ENCODE measurements around the gene TRIM69. TPM values are rescaled to one million over a fixed set of nuclear protein-coding genes. Genes with fewer than 3 reads are reported as not detected.
A peak's percentile ranks its signal among the peaks of the same experiment; 100 is the strongest.

Gene TRIM69
- total and polyA plus RNA-seq, 9 donors: 7.0 to 51.4 (median 19.7) TPM

DNA sequence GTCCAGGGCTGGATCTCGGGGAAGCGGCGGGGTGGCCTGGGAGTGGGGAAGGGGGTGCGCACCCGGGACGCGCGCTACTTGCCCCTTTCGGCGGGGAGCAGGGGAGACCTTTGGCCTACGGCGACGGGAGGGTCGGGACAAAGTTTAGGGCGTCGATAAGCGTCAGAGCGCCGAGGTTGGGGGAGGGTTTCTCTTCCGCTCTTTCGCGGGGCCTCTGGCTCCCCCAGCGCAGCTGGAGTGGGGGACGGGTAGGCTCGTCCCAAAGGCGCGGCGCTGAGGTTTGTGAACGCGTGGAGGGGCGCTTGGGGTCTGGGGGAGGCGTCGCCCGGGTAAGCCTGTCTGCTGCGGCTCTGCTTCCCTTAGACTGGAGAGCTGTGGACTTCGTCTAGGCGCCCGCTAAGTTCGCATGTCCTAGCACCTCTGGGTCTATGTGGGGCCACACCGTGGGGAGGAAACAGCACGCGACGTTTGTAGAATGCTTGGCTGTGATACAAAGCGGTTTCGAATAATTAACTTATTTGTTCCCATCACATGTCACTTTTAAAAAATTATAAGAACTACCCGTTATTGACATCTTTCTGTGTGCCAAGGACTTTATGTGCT is 24.5 kb upstream of the TRIM69 start:
- no peaks in the 10 kb centered on the region for H3K27me3 ChIP-seq
- no peaks in the 10 kb centered on the region for H3K9me3 ChIP-seq
- H3K27ac ChIP-seq: peak overlapping the region; percentile 92 to 95
- TF ChIP-seq POLR2A (IDR thresholded peaks at IDR 0.05): no peak
- TF ChIP-seq EP300 (IDR thresholded peaks at IDR 0.05): no peak
- TF ChIP-seq, protein P1, sequence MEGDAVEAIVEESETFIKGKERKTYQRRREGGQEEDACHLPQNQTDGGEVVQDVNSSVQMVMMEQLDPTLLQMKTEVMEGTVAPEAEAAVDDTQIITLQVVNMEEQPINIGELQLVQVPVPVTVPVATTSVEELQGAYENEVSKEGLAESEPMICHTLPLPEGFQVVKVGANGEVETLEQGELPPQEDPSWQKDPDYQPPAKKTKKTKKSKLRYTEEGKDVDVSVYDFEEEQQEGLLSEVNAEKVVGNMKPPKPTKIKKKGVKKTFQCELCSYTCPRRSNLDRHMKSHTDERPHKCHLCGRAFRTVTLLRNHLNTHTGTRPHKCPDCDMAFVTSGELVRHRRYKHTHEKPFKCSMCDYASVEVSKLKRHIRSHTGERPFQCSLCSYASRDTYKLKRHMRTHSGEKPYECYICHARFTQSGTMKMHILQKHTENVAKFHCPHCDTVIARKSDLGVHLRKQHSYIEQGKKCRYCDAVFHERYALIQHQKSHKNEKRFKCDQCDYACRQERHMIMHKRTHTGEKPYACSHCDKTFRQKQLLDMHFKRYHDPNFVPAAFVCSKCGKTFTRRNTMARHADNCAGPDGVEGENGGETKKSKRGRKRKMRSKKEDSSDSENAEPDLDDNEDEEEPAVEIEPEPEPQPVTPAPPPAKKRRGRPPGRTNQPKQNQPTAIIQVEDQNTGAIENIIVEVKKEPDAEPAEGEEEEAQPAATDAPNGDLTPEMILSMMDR (IDR thresholded peaks at IDR 0.05): no peak
- H3K36me3 ChIP-seq: no peaks in the 10 kb centered on the region
- DNase-seq: peak in 1 of 5 donors; percentile 70
- H3K4me1 ChIP-seq (ENCODE audit: insufficient read depth): peaks cover 3% of the 10 kb centered on the region
- 0 to 1% (median 0%) methylated on average over 43 to 46 of the region's 46 CpGs for WGBS, 3 donors
- H3K4me3 ChIP-seq: peak overlapping the region; percentile 63
- intact Hi-C loops (cut with DNase I): loop anchor here in 1 of 4 donors (10.0 kb wide), 1 partner anchor 473 kb away; the partner anchor contains the start of gene SHF

DNA sequence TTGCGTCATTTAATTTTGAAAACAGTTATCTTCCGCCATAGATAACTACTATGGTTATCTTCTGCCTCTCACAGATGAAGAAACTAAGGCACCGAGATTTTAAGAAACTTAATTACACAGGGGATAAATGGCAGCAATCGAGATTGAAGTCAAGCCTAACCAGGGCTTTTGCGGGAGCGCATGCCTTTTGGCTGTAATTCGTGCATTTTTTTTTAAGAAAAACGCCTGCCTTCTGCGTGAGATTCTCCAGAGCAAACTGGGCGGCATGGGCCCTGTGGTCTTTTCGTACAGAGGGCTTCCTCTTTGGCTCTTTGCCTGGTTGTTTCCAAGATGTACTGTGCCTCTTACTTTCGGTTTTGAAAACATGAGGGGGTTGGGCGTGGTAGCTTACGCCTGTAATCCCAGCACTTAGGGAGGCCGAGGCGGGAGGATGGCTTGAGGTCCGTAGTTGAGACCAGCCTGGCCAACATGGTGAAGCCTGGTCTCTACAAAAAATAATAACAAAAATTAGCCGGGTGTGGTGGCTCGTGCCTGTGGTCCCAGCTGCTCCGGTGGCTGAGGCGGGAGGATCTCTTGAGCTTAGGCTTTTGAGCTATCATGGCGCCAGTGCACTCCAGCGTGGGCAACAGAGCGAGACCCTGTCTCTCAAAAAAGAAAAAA is 23.9 kb upstream of the TRIM69 start:
- TF ChIP-seq EP300 (IDR thresholded peaks at IDR 0.05) (no peak), POLR2A (IDR thresholded peaks at IDR 0.05) (no peak)
- TF ChIP-seq, protein P1 (IDR thresholded peaks at IDR 0.05): no peak
- H3K27me3 ChIP-seq: no peaks in the 10 kb centered on the region
- DNase-seq: peak; percentile 66 to 77 (median 72)
- whole genome bisulfite sequencing, 3 donors: 4 to 7% (median 4%) methylated on average over 24 of the region's 24 CpGs
- H3K9me3 ChIP-seq: no peaks in the 10 kb centered on the region
- H3K4me1 ChIP-seq (ENCODE audit: insufficient read depth): peaks cover 3% of the 10 kb centered on the region
- intact Hi-C loops (cut with DNase I): loop anchor here in 1 of 4 donors (10.0 kb wide), 1 partner anchor 472 kb away; the partner anchor contains the start of gene SHF
- peak overlapping the region; percentile 63 for H3K4me3 ChIP-seq
- peak overlapping the region; percentile 92 to 95 for H3K27ac ChIP-seq
- H3K36me3 ChIP-seq: no peaks in the 10 kb centered on the region

DNA sequence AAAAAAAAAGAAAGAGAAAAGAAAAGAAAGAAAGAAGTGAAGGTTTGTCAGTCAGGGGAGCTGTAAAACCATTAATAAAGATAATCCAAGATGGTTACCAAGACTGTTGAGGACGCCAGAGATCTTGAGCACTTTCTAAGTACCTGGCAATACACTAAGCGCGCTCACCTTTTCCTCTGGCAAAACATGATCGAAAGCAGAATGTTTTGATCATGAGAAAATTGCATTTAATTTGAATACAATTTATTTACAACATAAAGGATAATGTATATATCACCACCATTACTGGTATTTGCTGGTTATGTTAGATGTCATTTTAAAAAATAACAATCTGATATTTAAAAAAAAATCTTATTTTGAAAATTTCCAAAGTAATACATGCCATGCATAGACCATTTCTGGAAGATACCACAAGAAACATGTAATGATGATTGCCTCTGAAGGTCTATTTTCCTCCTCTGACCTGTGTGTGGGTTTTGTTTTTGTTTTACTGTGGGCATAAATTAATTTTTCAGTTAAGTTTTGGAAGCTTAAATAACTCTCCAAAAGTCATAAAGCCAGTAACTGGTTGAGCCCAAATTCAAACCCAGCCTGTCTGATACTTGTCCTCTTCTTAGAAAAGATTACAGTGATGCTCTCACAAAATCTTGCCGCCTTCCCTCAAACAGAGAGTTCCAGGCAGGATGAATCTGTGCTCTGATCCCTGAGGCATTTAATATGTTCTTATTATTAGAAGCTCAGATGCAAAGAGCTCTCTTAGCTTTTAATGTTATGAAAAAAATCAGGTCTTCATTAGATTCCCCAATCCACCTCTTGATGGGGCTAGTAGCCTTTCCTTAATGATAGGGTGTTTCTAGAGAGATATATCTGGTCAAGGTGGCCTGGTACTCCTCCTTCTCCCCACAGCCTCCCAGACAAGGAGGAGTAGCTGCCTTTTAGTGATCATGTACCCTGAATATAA is 23.0 kb upstream of the TRIM69 start:
- H3K4me1 ChIP-seq (ENCODE audit: insufficient read depth): peaks cover 3% of the 10 kb centered on the region
- 65 to 73% (median 65%) methylated on average over 5 of the region's 5 CpGs for WGBS, 3 donors
- intact Hi-C loops (cut with DNase I): loop anchor here in 1 of 4 donors (10.0 kb wide), 1 partner anchor 472 kb away; the partner anchor contains the start of gene SHF
- H3K36me3 ChIP-seq: no peaks in the 10 kb centered on the region
- peak overlapping the region; percentile 92 to 95 for H3K27ac ChIP-seq
- TF ChIP-seq, protein P1 (IDR thresholded peaks at IDR 0.05): no peak
- TF ChIP-seq EP300 (IDR thresholded peaks at IDR 0.05) (no peak), POLR2A (IDR thresholded peaks at IDR 0.05) (no peak)
- H3K4me3 ChIP-seq: peak overlapping the region; percentile 63
- no peaks in the 10 kb centered on the region for H3K27me3 ChIP-seq
- no peaks in the 10 kb centered on the region for H3K9me3 ChIP-seq
- DNase-seq: no peak
